Ectodermal cell (in vitro differentiated cells): Measurements from ENCODE around the gene ZNF695.

Experiments used
- H3K27ac ChIP-seq: 2 replicates; pipeline ENCODE4 v1.7.0; 2013; ENCODE audit warnings: mild to moderate bottlenecking, low read depth, low read length; ENCODE audit not compliant: insufficient read depth, poor library complexity, severe bottlenecking
- H3K27me3 ChIP-seq: 2 replicates; pipeline ENCODE4 v1.7.0; 2013; ENCODE audit warnings: mild to moderate bottlenecking, low read length; ENCODE audit not compliant: insufficient read depth, control insufficient read depth, poor library complexity, severe bottlenecking
- H3K36me3 ChIP-seq: one replicate; pipeline ENCODE4 v1.7.0; 2013; ENCODE audit warnings: low read length; ENCODE audit not compliant: control insufficient read depth, insufficient read depth
- H3K4me1 ChIP-seq: one replicate; pipeline ENCODE4 v1.7.0; 2013; ENCODE audit warnings: low read length; ENCODE audit not compliant: control insufficient read depth, insufficient read depth
- H3K4me3 ChIP-seq: 2 replicates; pipeline ENCODE4 v1.7.0; 2013; ENCODE audit warnings: low read depth, low read length, control low read depth; ENCODE audit not compliant: insufficient read depth
- H3K9me3 ChIP-seq: 2 replicates; pipeline ENCODE4 v1.7.0; 2013; ENCODE audit warnings: mild to moderate bottlenecking, low read length, moderate library complexity; ENCODE audit not compliant: control insufficient read depth
- WGBS, 2 experiments: methylation state at CpG; one replicate each; pipeline ENCODE4 v1.1.7; 2013; ENCODE audit warnings: missing lambda C conversion rate in 2 of 2; 5-methylcytosine and 5-hydroxymethylcytosine counted together

Gene ZNF695

GRCh38 chr1:246966502-246966901 lies 41.4 kb downstream of the ZNF695 start:
- Histone ChIP-seq H3K4me1 (peaks cover 3% of the 10 kb centered on the region), H3K36me3 (peaks cover 21% of the 10 kb centered on the region), H3K27ac (no peak overlapping the region), H3K4me3 (no peak overlapping the region), H3K9me3 (peaks cover 6% of the 10 kb centered on the region), H3K27me3 (no peaks in the 10 kb centered on the region)
- 94 to 96% methylated on average over 2 of the region's 2 CpGs for WGBS, 2 experiments

GRCh38 chr1:246959944-246960693 lies 47.7 kb downstream of the ZNF695 start:
- WGBS, 2 experiments: 93 to 96% methylated on average over 1 of the region's 1 CpG
- Histone ChIP-seq H3K36me3 (peaks cover 7% of the 10 kb centered on the region), H3K4me3 (no peak overlapping the region), H3K27ac (no peak overlapping the region), H3K4me1 (peaks cover 3% of the 10 kb centered on the region), H3K9me3 (no peaks in the 10 kb centered on the region), H3K27me3 (no peaks in the 10 kb centered on the region)

- H3K27ac ChIP-seq: no peak overlapping the region
- H3K36me3 ChIP-seq: no peaks in the 10 kb centered on the region
- no peaks in the 10 kb centered on the region for H3K9me3 ChIP-seq
- no peaks in the 10 kb centered on the region for H3K27me3 ChIP-seq
- 89 to 94% methylated on average over 4 of the region's 4 CpGs for WGBS, 2 experiments
- H3K4me3 ChIP-seq: no peak overlapping the region
- H3K4me1 ChIP-seq: no peaks in the 10 kb centered on the region
Observed at GRCh38 chr1:246954126-246954525, 53.7 kb downstream of the ZNF695 start.

- Histone ChIP-seq H3K36me3 (no peaks in the 10 kb centered on the region), H3K4me3 (no peak overlapping the region), H3K9me3 (no peaks in the 10 kb centered on the region), H3K27me3 (no peaks in the 10 kb centered on the region), H3K4me1 (no peaks in the 10 kb centered on the region), H3K27ac (no peak overlapping the region)
- WGBS, 2 experiments: 96% methylated on average over 4 of the region's 4 CpGs
Observed at GRCh38 chr1:246951413-246951812, 56.4 kb downstream of the ZNF695 start.

- Histone ChIP-seq H3K27ac (no peak overlapping the region), H3K4me1 (no peaks in the 10 kb centered on the region), H3K27me3 (no peaks in the 10 kb centered on the region), H3K4me3 (no peak overlapping the region), H3K36me3 (no peaks in the 10 kb centered on the region), H3K9me3 (no peaks in the 10 kb centered on the region)
- 93 to 97% methylated on average over 3 of the region's 3 CpGs for WGBS, 2 experiments
Observed at GRCh38 chr1:246949956-246950355, 57.9 kb downstream of the ZNF695 start.

GRCh38 chr1:246947255-246947654 lies 60.6 kb downstream of the ZNF695 start:
- Histone ChIP-seq H3K27me3 (no peaks in the 10 kb centered on the region), H3K27ac (no peak overlapping the region), H3K9me3 (no peaks in the 10 kb centered on the region), H3K4me3 (no peak overlapping the region), H3K4me1 (no peaks in the 10 kb centered on the region), H3K36me3 (no peaks in the 10 kb centered on the region)
- 91 to 96% methylated on average over 7 of the region's 7 CpGs for WGBS, 2 experiments

- Histone ChIP-seq H3K4me3 (no peak overlapping the region), H3K27ac (no peak overlapping the region), H3K27me3 (no peaks in the 10 kb centered on the region), H3K9me3 (no peaks in the 10 kb centered on the region), H3K4me1 (no peaks in the 10 kb centered on the region), H3K36me3 (no peaks in the 10 kb centered on the region)
- WGBS, 2 experiments: 94 to 97% methylated on average over 6 of the region's 6 CpGs
Observed at GRCh38 chr1:246946366-246946765, 61.5 kb downstream of the ZNF695 start.
